Endodermal cell (in vitro differentiated cells): ENCODE results near the gene KCTD12. TPM values are rescaled to one million over a fixed set of nuclear protein-coding genes. Genes with fewer than 3 reads are reported as not detected.

Experiments used
- DNase-seq: peaks from one replicate; pipeline ENCODE4 v3.0.0-alpha.2; 2017
- H3K27ac ChIP-seq: 2 replicates; pipeline ENCODE4 v1.5.1; 2013; ENCODE audit warnings: mild to moderate bottlenecking, low read depth, low read length, moderate library complexity
- H3K27me3 ChIP-seq: 2 replicates; pipeline ENCODE4 v1.6.1; 2013; ENCODE audit warnings: mild to moderate bottlenecking, low read length, moderate library complexity; ENCODE audit not compliant: insufficient read depth, control insufficient read depth, poor library complexity, severe bottlenecking
- H3K36me3 ChIP-seq: 2 replicates; pipeline ENCODE4 v1.7.0; 2013; ENCODE audit warnings: mild to moderate bottlenecking, low read length, moderate library complexity; ENCODE audit not compliant: control insufficient read depth, insufficient read depth
- H3K4me1 ChIP-seq: one replicate; pipeline ENCODE4 v1.7.0; 2013; ENCODE audit warnings: low read length; ENCODE audit not compliant: control insufficient read depth, insufficient read depth
- H3K4me3 ChIP-seq: 2 replicates; pipeline ENCODE4 v1.5.1; 2013; ENCODE audit warnings: mild to moderate bottlenecking, low read length, moderate library complexity
- H3K9ac ChIP-seq: 2 replicates; pipeline ENCODE4 v1.6.1; 2013; ENCODE audit warnings: mild to moderate bottlenecking, low read length, moderate library complexity; ENCODE audit not compliant: poor library complexity, severe bottlenecking; ENCODE audit errors: extremely low read depth
- H3K9me3 ChIP-seq: 2 replicates; pipeline ENCODE4 v1.6.1; 2013; ENCODE audit warnings: mild to moderate bottlenecking, low read length, moderate library complexity; ENCODE audit not compliant: control insufficient read depth
- H3K27ac Mint-ChIP-seq: 2 replicates; pipeline ENCODE4 v1.8.0; 2020; ENCODE audit warnings: mixed read lengths
- H3K27me3 Mint-ChIP-seq: 2 replicates; pipeline ENCODE4 v1.8.0; 2021; ENCODE audit warnings: mild to moderate bottlenecking, mixed read lengths; ENCODE audit not compliant: insufficient read depth
- H3K36me3 Mint-ChIP-seq: 2 replicates; pipeline ENCODE4 v1.8.0; 2020; ENCODE audit warnings: low read depth, mixed read lengths
- H3K4me1 Mint-ChIP-seq: 2 replicates; pipeline ENCODE4 v1.8.0; 2020; ENCODE audit warnings: mixed read lengths
- H3K4me3 Mint-ChIP-seq: 2 replicates; pipeline ENCODE4 v1.8.0; 2020; ENCODE audit warnings: mild to moderate bottlenecking, moderate library complexity, mixed read lengths
- H3K9me3 Mint-ChIP-seq: 2 replicates; pipeline ENCODE4 v1.8.0; 2020; ENCODE audit warnings: mild to moderate bottlenecking, mixed read lengths
- WGBS, 2 experiments: methylation state at CpG; one replicate each; pipeline versions ENCODE4 v1.1.5 to v1.1.7; 2013; ENCODE audit warnings: missing lambda C conversion rate in 2 of 2, mixed read lengths in 1 of 2; ENCODE audit not compliant: insufficient coverage in 1 of 2, insufficient read length in 1 of 2; 5-methylcytosine and 5-hydroxymethylcytosine counted together
- total RNA-seq, 2 donors: library from RNA; stranded (reverse); fragmentation: NEBNext Ultra II Directional in 1 of 2; extraction: Animal tissue kit (Norgen Biotek cat#: 25700) in 1 of 2; gene quantifications; 2 replicates in 1 of 2; 3 replicates in 1 of 2; pipeline ENCODE4 v1.2.1, GENCODE V29; 2021
- TF ChIP-seq, protein P1 (sequence below): fragments of 200-600 bp; sonication (generic); conservative IDR thresholded peaks from 2 replicates; pipeline ENCODE4 v1.5.0; 2021; ENCODE audit warnings: antibody characterized with exemption, mild to moderate bottlenecking

The KCTD12 gene
- total RNA-seq, 2 donors from 2014 or later, result 1.3 to 2.6 TPM

DNA sequence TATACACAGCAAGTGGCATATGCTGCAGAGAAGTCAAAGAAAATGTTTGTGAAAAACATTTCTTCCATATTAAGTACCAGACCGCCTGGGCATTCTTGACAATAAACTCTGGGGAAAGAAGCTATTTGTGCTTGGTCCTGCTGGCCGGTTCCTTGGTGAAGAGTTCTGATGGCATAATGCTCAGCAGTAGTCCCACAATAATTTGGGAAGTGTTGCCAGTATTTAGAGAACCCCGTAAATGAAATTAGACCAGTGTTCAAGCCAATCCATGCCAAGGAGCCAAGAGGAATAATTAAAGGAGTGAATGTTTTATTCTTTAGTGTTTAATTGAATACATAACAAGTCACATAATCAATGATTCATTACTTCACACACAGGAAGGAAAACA lies 6.3 kb downstream of the KCTD12 start:
- no peaks in the 10 kb centered on the region for H3K4me1 ChIP-seq
- Mint-ChIP-seq H3K9me3 (no peaks in the 10 kb centered on the region), H3K4me1 (no peaks in the 10 kb centered on the region), H3K27me3 (peaks cover 22% of the 10 kb centered on the region), H3K27ac (no peak overlapping the region), H3K4me3 (no peak overlapping the region), H3K36me3 (no peaks in the 10 kb centered on the region)
- WGBS, 2 experiments, result 78 to 93% methylated on average over 2 to 3 of the region's 3 CpGs
- DNase-seq, result no peak
- H3K4me3 ChIP-seq, result no peak overlapping the region
- TF ChIP-seq, protein P1, sequence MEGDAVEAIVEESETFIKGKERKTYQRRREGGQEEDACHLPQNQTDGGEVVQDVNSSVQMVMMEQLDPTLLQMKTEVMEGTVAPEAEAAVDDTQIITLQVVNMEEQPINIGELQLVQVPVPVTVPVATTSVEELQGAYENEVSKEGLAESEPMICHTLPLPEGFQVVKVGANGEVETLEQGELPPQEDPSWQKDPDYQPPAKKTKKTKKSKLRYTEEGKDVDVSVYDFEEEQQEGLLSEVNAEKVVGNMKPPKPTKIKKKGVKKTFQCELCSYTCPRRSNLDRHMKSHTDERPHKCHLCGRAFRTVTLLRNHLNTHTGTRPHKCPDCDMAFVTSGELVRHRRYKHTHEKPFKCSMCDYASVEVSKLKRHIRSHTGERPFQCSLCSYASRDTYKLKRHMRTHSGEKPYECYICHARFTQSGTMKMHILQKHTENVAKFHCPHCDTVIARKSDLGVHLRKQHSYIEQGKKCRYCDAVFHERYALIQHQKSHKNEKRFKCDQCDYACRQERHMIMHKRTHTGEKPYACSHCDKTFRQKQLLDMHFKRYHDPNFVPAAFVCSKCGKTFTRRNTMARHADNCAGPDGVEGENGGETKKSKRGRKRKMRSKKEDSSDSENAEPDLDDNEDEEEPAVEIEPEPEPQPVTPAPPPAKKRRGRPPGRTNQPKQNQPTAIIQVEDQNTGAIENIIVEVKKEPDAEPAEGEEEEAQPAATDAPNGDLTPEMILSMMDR, result no peak
- no peaks in the 10 kb centered on the region for H3K36me3 ChIP-seq
- H3K27ac ChIP-seq, result no peak overlapping the region
- H3K9ac ChIP-seq, result no peak overlapping the region
- H3K27me3 ChIP-seq, result peaks cover 24% of the 10 kb centered on the region
- H3K9me3 ChIP-seq, result no peaks in the 10 kb centered on the region

DNA sequence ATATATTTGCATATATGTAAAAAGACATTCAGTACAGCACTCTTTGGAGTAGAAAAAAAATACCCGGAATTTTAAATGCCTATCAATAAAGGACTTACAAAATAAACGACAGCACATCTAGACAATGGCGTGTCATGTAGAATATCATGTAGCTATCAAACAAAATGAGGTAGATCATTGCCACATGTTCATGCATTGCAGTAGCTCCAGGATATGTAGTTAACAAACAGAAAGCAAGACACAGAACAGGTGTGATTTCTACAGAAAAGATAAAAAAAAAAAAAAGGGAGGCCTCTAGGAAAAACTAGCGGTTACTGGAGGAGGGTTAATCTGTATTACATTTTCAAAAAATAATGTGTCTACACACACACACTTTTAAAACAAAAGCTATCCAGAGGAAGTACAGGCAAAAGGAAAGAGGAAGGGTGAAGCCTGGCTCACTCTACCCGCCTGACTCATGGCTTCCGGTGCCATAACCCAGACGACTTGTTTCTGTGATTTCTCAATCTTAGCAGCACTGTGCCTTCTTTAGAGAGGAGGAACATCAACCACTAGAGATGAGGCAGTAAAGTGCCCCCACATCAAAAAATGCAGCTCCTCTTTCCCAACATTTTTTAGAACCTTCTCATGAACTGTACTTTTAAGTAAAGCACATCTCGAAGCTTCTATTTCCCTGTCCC lies 6.9 kb downstream of the KCTD12 start:
- 90 to 97% methylated on average over 4 to 7 of the region's 8 CpGs for WGBS, 2 experiments
- H3K36me3 ChIP-seq, result no peaks in the 10 kb centered on the region
- peaks cover 21% of the 10 kb centered on the region for H3K27me3 Mint-ChIP-seq
- no peaks in the 10 kb centered on the region for H3K9me3 ChIP-seq
- H3K36me3 Mint-ChIP-seq, result no peaks in the 10 kb centered on the region
- no peaks in the 10 kb centered on the region for H3K4me1 ChIP-seq
- no peaks in the 10 kb centered on the region for H3K4me1 Mint-ChIP-seq
- H3K4me3 Mint-ChIP-seq, result no peak overlapping the region
- DNase-seq, result no peak
- H3K27ac Mint-ChIP-seq, result no peak overlapping the region
- H3K4me3 ChIP-seq, result no peak overlapping the region
- H3K9me3 Mint-ChIP-seq, result no peaks in the 10 kb centered on the region
- H3K27me3 ChIP-seq, result peaks cover 18% of the 10 kb centered on the region
- no peak overlapping the region for H3K27ac ChIP-seq
- TF ChIP-seq, protein P1, result no peak
- H3K9ac ChIP-seq, result no peak overlapping the region

DNA sequence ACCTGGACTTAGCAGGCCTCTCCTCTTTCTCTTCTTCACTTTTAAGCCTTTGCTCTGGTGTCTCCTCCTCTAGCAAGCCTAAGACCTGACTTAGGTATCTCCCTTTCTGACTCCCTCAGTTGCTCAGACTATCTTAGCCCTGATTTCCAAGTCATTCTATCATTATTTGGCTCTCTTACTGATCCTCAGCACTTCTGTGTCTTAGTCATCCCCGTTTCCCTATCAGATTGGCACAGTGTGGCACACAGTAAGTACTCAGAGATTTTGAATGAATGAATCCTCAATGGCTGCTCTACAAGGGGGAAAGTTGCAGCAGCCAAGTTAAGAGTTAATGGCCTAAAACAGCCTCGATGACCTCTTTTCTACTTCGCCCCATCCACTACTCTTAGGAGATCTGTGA lies 8.2 kb downstream of the KCTD12 start:
- H3K4me3 ChIP-seq, result no peak overlapping the region
- no peak overlapping the region for H3K9ac ChIP-seq
- H3K4me1 ChIP-seq, result no peaks in the 10 kb centered on the region
- DNase-seq, result no peak
- no peaks in the 10 kb centered on the region for H3K9me3 ChIP-seq
- TF ChIP-seq, protein P1, result no peak
- Mint-ChIP-seq H3K27me3 (peaks cover 12% of the 10 kb centered on the region), H3K9me3 (no peaks in the 10 kb centered on the region), H3K27ac (no peak overlapping the region), H3K4me1 (no peaks in the 10 kb centered on the region), H3K36me3 (no peaks in the 10 kb centered on the region), H3K4me3 (no peak overlapping the region)
- peaks cover 6% of the 10 kb centered on the region for H3K27me3 ChIP-seq
- no peaks in the 10 kb centered on the region for H3K36me3 ChIP-seq
- no peak overlapping the region for H3K27ac ChIP-seq
- 92 to 100% methylated on average over 1 to 3 of the region's 3 CpGs for WGBS, 2 experiments
